GM08714 (cell line): ENCODE data around the gene SLC51B.

Experiments
- H3K4me3 ChIP-seq: fragments of 200-500 bp; sonication (Bioruptor generic); 2 replicates; pipeline ENCODE4 v1.5.1; 2014; ENCODE audit warnings: mild to moderate bottlenecking, low read length, inconsistent platforms
- ZNF274 ChIP-seq: IDR thresholded peaks from 2 replicates; pipeline ENCODE4 v1.6.1; 2012; ENCODE audit warnings: mild to moderate bottlenecking, low read depth, low read length

The SLC51B gene

DNA sequence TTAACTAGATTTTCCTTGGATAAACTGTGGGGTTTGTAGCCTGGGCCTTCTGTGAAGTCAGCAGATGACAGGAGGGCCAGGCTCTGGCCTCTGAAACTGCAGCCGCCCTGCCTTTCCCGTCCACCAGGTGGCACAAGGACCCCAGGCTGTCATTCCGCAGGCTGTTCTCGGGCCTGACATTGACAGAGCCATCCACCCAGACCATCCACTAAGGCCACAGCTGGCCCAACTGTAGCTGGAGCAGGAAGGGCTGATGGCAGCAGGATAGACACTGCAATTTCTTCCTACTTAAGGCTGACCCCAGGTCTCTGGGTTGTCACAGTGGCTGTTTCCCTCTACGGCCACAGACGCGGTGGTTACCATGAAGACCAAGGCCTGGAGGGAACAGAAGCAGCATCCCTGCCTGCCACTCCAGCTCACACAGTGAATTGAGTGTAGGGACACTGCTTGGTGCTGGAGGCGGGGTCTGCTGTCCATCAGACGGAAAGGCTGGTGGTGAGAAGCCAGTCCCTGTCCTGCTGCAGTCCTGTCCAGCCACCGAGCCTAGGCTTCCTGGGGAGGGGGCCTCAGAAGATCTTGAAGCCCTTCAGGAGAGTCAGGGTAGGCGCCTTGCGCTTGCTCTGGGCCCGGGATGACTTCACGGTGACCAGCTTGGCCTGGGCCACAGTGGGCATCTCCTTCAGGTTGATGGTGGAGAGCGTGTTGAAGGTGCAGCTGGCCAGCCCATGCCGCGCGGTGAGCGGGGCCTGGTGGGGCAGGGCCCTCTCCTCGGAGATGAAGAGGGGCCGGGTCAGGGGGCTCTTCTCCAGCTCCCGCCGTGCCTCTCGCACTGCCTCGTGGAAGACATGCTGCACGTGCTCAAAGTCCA, 9.4 kb downstream of the SLC51B start:
- no peak for TF ChIP-seq ZNF274

DNA sequence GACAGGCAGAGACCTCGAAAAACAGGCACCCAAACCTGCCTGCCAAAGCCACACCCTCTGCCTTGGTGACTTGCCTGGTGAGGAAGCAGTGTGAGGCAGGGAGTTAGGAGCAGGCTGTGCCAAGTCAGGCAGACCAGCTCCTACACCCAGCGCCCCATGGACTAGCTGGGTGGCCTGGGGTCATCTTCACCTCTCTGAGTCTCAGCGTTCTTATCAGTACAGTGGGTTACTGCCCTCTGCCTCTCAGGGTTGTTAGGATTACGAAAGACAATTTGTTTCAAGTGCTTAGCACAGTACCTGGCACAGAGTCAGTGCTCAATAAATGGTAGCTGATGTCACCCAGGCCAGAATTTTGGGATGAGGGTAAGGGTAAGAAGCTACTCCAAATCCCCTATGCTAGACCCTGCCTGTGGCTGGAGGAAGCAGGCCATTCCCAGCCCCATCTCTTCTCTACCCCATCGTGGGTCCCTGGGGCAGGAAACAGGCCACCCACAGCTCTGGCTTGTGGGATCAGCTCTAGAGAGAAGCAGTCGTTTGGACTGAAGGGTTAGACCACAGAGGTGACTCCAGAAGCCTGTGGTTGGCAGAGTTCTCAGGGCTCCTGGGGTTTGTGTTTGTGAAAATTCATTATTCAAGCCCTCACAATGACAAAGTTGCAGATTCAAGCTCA, 10.1 kb downstream of the SLC51B start:
- no peak for TF ChIP-seq ZNF274
- no peak overlapping the region for H3K4me3 ChIP-seq

More for the DNA sequence above, 9.4 kb downstream of the SLC51B start:
- H3K4me3 ChIP-seq = no peak overlapping the region

DNA sequence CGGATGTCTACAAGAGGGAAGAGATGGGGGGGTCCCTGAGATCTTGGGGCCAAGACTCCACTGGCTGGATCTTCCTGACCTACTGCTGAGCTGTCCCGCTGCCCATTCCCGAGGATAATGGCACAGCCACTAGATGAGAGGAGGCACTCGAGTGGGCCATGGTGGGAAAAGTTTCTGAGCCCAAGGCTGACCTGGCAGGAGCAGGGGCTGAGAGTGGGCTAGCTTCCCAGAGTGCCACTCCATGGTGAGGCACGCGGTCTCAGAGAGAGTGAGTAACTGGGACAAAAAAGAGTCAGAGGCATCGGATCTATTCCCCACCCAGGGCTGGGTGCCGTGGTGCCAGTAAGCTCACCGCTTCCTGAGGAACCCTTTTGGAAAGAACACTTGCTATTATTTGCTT, 10.9 kb downstream of the SLC51B start:
- TF ChIP-seq ZNF274 = no peak
- H3K4me3 ChIP-seq = no peak overlapping the region

DNA sequence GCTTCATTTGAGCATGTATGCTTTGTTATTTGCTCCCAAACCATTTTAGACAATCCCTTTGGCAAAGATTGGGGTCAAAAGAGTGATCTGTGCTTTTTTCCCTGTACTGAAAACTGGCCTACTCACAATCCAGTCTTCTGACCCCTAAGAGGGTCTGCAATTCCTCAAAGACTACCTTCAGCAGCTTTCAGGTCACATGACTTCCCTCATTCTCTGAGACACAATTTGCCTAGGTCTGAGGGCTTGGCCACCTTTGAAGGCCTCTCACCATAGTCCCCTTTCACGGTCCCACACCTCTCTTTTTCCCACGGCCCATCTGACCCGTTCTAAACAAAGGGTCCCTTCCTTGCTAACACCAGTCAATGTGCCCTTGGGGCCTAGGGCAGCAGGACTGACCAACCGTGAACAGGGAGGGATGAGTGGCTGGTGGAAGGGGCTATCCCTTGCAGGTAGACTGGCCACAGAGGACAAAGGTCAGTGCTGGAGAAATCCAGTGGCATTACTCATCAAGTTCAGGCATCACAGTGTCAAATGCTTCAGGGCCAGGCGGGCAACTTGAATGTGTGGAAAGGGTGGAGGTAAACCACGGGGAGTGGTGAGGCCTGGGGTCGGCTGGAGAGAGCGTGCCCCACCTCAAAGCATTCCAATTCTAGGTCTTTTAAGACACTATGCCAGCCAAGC, 11.8 kb downstream of the SLC51B start:
- TF ChIP-seq ZNF274 = no peak
- no peak overlapping the region for H3K4me3 ChIP-seq

DNA sequence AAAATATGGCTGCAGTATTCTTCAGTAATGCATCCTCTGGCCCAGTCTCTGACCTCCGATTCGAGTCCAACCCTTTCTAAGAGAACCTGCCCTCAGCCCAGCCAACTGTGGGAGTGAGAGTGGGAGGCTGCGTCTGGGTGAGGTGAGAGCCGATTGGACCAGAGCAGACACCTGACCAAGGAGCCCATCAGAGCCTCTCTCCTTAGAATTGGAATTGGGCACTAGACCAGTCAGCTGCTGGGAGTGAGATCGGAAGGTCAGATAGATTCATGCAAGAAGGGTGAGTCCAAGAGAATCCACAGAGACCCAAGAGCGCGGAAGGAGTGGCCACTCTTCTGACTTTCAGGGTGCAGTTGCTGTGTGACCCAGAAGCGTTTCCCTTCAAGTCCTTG, 12.4 kb downstream of the SLC51B start:
- H3K4me3 ChIP-seq = no peak overlapping the region
- TF ChIP-seq ZNF274 = no peak

DNA sequence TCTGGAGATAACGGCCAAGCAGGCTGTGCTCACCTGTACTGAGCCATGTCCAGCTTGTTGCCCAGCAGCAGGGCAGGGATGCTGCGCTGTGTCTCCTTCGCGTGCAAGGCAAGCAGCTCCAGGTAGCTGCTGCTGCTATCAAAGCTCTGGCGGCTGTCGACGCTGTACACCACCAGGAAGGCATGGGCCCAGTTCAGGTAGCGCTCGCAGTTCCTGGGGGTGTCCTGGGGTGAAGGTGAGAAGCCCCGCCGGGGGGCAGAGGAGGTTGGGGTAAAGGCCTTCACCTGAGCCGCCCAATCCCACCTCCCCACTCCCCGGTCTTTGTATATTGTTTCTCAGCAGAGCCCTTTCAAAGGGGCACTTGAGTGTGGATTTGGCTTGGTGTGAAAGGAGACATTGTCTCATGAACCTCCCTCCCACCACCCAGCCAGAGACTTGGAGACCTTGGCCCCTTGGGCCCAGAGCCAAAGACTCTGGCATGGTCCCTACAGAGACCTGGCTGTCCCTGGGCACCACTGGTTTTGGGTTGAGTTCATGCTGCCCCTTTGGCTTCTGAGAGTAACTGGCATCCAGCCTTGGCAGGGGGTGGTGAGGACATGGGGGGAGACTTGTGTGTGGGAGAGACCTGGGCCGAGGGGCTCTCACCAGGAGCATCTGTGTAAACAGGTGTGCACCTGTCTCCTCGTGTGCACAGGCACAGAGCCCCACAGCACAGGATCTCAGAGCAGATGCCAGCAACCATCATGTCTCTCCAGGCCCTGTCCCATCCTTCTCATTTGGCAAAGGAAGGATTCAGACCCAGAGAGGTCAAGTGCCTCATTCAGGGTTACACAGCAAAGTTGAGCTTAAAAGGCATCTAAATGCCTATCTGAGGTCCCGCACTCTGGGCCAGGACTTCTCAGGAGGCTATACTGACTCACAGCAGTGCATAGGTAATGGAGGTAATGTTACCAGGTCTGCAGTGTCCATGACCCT, 13.5 kb downstream of the SLC51B start:
- TF ChIP-seq ZNF274 = no peak
- no peak overlapping the region for H3K4me3 ChIP-seq

DNA sequence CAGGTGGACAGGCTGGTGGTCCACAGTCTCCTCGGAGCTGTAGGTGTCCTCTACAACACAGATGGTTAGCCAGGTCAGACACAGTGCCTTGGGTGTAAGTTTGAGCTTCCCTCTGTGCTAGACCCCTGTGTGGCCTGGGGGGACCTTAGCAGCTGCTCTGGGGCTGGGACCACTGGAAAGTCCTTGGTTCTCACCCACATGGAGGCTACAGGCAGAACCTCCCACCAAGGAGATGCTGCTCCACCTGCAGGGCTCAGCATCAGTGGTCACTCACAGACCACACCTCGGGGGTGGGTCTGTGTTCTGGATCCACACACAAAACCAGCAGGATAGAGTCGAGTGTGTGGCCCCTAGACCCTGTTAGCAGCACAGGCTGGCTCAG, 14.2 kb downstream of the SLC51B start:
- TF ChIP-seq ZNF274 = no peak

DNA sequence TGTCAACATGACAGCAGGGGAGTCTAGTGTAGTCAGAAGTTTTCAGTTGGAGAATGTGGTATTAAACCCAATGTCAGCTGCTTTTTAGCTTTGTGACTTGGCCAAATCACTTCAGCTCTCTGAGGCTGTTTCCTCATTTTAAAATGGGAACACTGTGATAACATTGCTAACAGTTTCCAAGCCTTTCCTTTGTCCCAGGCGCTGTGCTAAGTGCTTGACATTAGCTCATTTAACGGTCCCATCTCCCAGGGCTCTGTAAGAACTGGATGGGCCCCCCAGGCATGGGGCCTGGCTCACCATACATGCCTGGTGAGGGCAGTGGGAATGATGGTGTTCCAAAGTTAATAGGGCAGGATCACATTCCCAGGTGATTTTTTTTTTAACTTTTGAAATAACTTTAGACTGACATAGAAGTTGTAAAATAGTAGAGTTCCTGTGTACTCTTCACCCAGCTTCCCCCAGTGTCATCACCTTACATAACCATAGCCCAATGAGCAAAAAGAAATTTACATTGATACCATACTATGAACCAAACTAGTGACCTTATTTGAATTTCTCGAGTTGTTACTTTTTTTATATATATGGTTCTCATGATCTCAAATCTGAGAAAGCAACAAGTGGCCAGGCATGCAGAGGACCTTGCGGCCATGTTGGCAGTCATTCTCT, 14.9 kb downstream of the SLC51B start:
- no peak for TF ChIP-seq ZNF274
- no peak overlapping the region for H3K4me3 ChIP-seq

More for the DNA sequence above, 14.2 kb downstream of the SLC51B start:
- H3K4me3 ChIP-seq = no peak overlapping the region

DNA sequence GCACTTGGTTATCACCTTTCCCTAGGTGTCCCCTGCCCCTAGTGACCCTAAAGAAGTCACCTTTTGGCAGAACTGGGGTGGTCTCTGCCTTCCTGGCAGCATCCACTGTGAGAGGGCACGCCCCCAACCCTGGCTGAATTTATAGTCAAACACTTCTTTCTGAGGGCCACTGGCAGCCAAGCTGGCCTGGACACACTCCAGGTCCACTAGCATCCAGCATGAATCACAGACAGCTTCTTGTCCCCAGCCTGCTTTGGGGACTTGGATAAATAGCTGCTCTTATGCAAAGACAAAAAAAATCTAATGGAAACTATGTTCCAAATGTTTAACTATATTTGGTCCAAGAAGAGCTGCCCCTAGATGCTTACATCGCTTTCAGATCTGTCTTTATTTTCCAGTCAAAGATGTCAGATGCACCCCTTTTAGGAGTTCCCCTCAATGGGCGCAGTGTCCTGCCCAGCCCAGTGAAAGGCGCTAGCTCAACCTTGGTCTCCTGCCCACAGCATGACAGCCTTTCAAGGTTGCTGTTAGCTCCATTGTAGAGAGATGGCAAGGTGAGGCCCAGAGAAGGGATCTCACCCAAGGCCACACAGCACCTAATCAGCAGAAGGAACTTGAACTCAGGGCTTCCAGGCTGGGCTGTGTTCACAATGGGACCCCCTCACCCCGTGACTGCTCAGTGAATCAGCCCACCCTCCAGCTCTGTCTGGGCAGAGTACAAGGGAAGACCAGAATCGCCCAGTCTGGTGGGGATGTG, 15.6 kb downstream of the SLC51B start:
- H3K4me3 ChIP-seq = no peak overlapping the region
- TF ChIP-seq ZNF274 = no peak

DNA sequence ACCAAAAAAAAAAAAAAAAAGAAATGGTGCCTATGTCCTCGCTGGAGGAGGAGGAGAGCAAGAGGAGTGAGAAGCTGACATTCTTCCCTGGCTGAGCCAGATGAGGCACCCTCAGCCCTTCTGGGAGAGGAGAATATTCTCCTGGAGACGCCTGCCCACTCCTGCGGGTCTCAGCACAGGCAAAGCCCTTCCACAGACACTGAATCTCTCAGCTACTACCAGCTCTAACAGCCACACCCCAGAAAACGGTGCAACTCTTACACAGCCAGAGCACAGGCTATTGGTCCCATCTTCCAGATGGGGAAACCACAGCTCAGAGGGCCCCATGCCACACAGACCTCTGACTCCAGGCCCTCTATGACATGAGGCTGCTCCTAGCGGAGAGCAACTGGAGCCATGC, 16.9 kb downstream of the SLC51B start:
- TF ChIP-seq ZNF274 = no peak

DNA sequence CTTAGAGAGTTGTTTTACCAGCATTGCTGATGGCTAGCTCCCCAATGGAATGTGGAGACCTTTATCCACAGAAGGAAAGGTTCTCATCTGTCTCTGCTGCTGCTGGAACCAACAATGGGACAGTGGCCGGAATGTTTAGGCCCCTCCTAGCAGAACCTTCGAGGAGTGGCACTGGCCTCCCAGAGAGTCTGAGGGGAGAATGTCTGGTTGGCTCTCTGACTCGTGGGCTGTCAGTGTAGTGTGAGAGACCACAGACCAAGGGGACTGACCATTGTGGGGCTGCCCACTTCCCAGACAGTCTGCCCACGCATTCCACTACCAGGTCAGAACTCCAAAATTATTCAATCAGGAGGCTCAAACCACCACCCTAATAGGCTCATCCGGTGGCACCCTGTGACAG, 17.5 kb downstream of the SLC51B start:
- no peak overlapping the region for H3K4me3 ChIP-seq
- TF ChIP-seq ZNF274 = no peak

More for the DNA sequence above, 16.9 kb downstream of the SLC51B start:
- H3K4me3 ChIP-seq = no peak overlapping the region

DNA sequence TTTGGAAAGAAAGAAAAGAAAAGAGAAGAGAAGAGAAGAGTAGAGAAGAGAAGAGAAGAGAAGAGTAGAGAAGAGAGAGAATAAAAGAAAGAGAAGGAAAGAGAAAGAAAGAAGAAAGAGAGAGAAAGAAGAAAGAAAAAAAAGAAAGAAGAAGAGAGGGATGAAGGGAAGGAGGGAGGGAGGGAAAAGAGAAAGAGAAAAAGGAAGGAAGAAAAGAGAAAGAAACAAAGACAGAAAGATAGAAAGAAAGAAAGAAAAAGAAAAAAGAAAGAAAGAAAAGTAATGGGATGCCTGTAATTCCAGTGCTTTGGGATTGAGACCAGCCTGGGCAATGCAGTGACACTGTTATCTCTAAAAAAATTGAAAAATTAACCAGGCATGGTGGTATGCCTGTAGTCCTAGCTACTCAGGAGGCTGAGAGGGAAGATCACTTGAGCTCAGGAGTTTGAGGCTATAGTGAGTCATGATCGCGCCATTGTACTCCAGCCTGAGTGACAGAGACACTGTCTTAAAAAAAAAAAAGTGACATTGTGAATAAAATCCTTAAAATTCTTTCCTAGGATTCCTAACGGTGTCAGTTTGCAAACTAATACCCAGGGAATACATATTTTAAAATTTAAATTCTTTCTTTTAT, 20.9 kb downstream of the SLC51B start:
- no peak overlapping the region for H3K4me3 ChIP-seq
- TF ChIP-seq ZNF274 = no peak
